ENCODE measurements around the gene CLCNKB. TPM values are rescaled to one million over a fixed set of nuclear protein-coding genes. Genes with fewer than 3 reads are reported as not detected.

CLCNKB gene
- total and polyA plus RNA-seq, 2 of the 4 experiments (the other 2 are of a cell fraction): 0.09 TPM; not detected in 1

- no peak for DNase-seq
- CTCF ChIA-PET: no interaction called here
Measured at GRCh38 chr1:16010837-16011236, 32.7 kb upstream of the CLCNKB start.

More at GRCh38 chr1:16010837-16011236, 32.7 kb upstream of the CLCNKB start:
- H3K9me3 ChIP-seq (ENCODE audit: control insufficient read depth, insufficient read depth, low read length): no peaks in the 10 kb centered on the region
- TF ChIP-seq RAD21 (IDR thresholded peaks at IDR 0.05; ENCODE audit: low read length): no peak
- H2AFZ ChIP-seq (replicated peaks; ENCODE audit: low read length, poor library complexity): no peak overlapping the region
- intact Hi-C loops (cut with micrococcal nuclease) (no loop called here), dilution Hi-C loops (cut with HindIII; ENCODE audit: low sequenced_read_pairs, unreplicated experiment) (no loop called here), in situ Hi-C loops (cut with MboI; ENCODE audit: low sequenced_read_pairs) (no loop called here)
- no peak overlapping the region for H3K14ac ChIP-seq (replicated peaks; ENCODE audit: low read depth, low read length)
- H3K4me3 ChIP-seq (ENCODE audit: insufficient read depth, low read depth, low read length): no peak overlapping the region
- H3K27ac ChIP-seq (ENCODE audit: insufficient read depth, low read length): no peak overlapping the region
- no peak overlapping the region for H4K5ac ChIP-seq (ENCODE audit: low read depth, low read length)
- no peak overlapping the region for H2BK20ac ChIP-seq (ENCODE audit: low read depth, low read length)
- no peak overlapping the region for H3K9ac ChIP-seq (ENCODE audit: low read depth, low read length)
- POLR2A ChIA-PET (ENCODE audit: unreplicated experiment): no interaction called here
- H3K18ac ChIP-seq (ENCODE audit: low read depth, low read length): no peak overlapping the region
- BruUV-seq (replicated peaks): no TSS peak
- no peak overlapping the region for H2BK120ac ChIP-seq (ENCODE audit: low read depth, low read length)
- no peak overlapping the region for H3K56ac ChIP-seq (ENCODE audit: extremely low read depth, insufficient read depth, low read length)
- no peak for ATAC-seq (ENCODE audit: low read depth)
- H2BK15ac ChIP-seq (ENCODE audit: low read depth, low read length): no peak overlapping the region
- no peaks in the 10 kb centered on the region for H3K36me3 ChIP-seq (ENCODE audit: control insufficient read depth, insufficient read depth, low read length)
- H3K4ac ChIP-seq (ENCODE audit: low read depth, low read length): no peak overlapping the region
- no peak overlapping the region for H2BK5ac ChIP-seq (ENCODE audit: low read depth, low read length, poor library complexity, severe bottlenecking)
- H4K20me1 ChIP-seq (ENCODE audit: insufficient read depth, low read length): 0 out of 2 replicates have a peak, but pooled peaks cover 4% of the 10 kb centered on the region
- no peak overlapping the region for H3K23ac ChIP-seq (ENCODE audit: low read depth, low read length)
- H3K4me1 ChIP-seq (ENCODE audit: control insufficient read depth, insufficient read depth, low read length): peaks cover 9% of the 10 kb centered on the region
- H2AK9ac ChIP-seq (replicated peaks; ENCODE audit: low read depth, low read length, poor library complexity): no peak overlapping the region
- H2AK5ac ChIP-seq (ENCODE audit: low read depth, low read length): no peak overlapping the region
- no peaks in the 10 kb centered on the region for H3K79me1 ChIP-seq (ENCODE audit: low read depth in 1 of 2, low read length in 2 of 2)
- H4K8ac ChIP-seq (ENCODE audit: low read depth in 2 of 2, low read length in 2 of 2): no peak overlapping the region
- H3K27me3 ChIP-seq (ENCODE audit: control insufficient read depth, insufficient read depth, low read length): no peaks in the 10 kb centered on the region
- H3K9me1 ChIP-seq (ENCODE audit: insufficient read depth, low read length): no peaks in the 10 kb centered on the region; the same call in 1 of the 2 replicates
- whole genome bisulfite sequencing, 2 experiments (ENCODE audit: extremely low coverage in 2 of 2, insufficient read length in 1 of 2): 100% methylated on average over 1 of the region's 3 CpGs; no CpG with 5 or more reads in 1 of the 2 experiments
- no peak overlapping the region for H3K4me2 ChIP-seq (ENCODE audit: low read depth, low read length)
- no peak overlapping the region for H4K91ac ChIP-seq (ENCODE audit: insufficient read depth, low read depth, low read length)
